ENCODE measurements around the gene CCDC83. TPM values are rescaled to one million over a fixed set of nuclear protein-coding genes. Genes with fewer than 3 reads are reported as not detected.

Gene CCDC83
- total and polyA plus RNA-seq, 2 experiments from 2014 or later = not detected

GRCh38 chr11:85867751-85868150, 12.6 kb downstream of the CCDC83 start:
- ATAC-seq = no peak
- no peaks in the 10 kb centered on the region for H3K9me3 Mint-ChIP-seq
- no peaks in the 10 kb centered on the region for H3K9me2 ChIP-seq (ENCODE audit: insufficient read depth)

More at GRCh38 chr11:85867751-85868150, 12.6 kb downstream of the CCDC83 start:
- H3K36me3 ChIP-seq (ENCODE audit: insufficient read depth) = no peaks in the 10 kb centered on the region
- Mint-ChIP-seq H3K36me3 (ENCODE audit: low read depth) (no peaks in the 10 kb centered on the region), H3K4me3 (no peak overlapping the region), H3K27me3 (ENCODE audit: insufficient read depth, low read depth, poor library complexity) (peaks cover 2% of the 10 kb centered on the region), H3K4me1 (no peaks in the 10 kb centered on the region), H3K27ac (no peak overlapping the region)
- no peak overlapping the region for H3K4me2 ChIP-seq
- no peak overlapping the region for H3K4me3 ChIP-seq
- no peak overlapping the region for H3K27ac ChIP-seq (ENCODE audit: low read depth)
- DNase-seq (ENCODE audit: low spot score) = no peak
- no peaks in the 10 kb centered on the region for H3F3A ChIP-seq (replicated peaks; ENCODE audit: low read depth)
- H2AFZ ChIP-seq = no peak overlapping the region
- H4K20me1 ChIP-seq (replicated peaks; ENCODE audit: insufficient read depth) = no peaks in the 10 kb centered on the region
- H3K27me3 ChIP-seq (ENCODE audit: insufficient read depth) = no peaks in the 10 kb centered on the region
- no peaks in the 10 kb centered on the region for H3K4me1 ChIP-seq (ENCODE audit: insufficient read depth)
- no peak for TF ChIP-seq ETS1 (IDR thresholded peaks at IDR 0.05)
- TF ChIP-seq ZNF331 (CRISPR knock-in tag; IDR thresholded peaks at IDR 0.05; ENCODE audit: low read depth) = no peak
- TF ChIP-seq NANOG (IDR thresholded peaks at IDR 0.05; ENCODE audit: borderline replicate concordance) = no peak
- TF ChIP-seq EZH2 (IDR thresholded peaks at IDR 0.05; ENCODE audit: low read depth, unreplicated experiment) = no peak
- no peak for TF ChIP-seq POLR2AphosphoS5 (IDR thresholded peaks at IDR 0.05; ENCODE audit: low read depth)
- TF ChIP-seq, protein P1, sequence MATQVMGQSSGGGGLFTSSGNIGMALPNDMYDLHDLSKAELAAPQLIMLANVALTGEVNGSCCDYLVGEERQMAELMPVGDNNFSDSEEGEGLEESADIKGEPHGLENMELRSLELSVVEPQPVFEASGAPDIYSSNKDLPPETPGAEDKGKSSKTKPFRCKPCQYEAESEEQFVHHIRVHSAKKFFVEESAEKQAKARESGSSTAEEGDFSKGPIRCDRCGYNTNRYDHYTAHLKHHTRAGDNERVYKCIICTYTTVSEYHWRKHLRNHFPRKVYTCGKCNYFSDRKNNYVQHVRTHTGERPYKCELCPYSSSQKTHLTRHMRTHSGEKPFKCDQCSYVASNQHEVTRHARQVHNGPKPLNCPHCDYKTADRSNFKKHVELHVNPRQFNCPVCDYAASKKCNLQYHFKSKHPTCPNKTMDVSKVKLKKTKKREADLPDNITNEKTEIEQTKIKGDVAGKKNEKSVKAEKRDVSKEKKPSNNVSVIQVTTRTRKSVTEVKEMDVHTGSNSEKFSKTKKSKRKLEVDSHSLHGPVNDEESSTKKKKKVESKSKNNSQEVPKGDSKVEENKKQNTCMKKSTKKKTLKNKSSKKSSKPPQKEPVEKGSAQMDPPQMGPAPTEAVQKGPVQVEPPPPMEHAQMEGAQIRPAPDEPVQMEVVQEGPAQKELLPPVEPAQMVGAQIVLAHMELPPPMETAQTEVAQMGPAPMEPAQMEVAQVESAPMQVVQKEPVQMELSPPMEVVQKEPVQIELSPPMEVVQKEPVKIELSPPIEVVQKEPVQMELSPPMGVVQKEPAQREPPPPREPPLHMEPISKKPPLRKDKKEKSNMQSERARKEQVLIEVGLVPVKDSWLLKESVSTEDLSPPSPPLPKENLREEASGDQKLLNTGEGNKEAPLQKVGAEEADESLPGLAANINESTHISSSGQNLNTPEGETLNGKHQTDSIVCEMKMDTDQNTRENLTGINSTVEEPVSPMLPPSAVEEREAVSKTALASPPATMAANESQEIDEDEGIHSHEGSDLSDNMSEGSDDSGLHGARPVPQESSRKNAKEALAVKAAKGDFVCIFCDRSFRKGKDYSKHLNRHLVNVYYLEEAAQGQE (IDR thresholded peaks at IDR 0.05; ENCODE audit: unreplicated experiment) = no peak
- no peak for TF ChIP-seq ZNF114 (CRISPR knock-in tag; IDR thresholded peaks at IDR 0.05)
- no peak for TF ChIP-seq STAT1 (IDR thresholded peaks at IDR 0.05; ENCODE audit: unreplicated experiment)
- no peak for TF ChIP-seq CTCF (conservative IDR thresholded peaks at IDR 0.05; ENCODE audit: low read depth in 2 of 2)
- TF ChIP-seq JUNB (IDR thresholded peaks at IDR 0.05; ENCODE audit: unreplicated experiment) = no peak
- TF ChIP-seq CREB1 (CRISPR knock-in tag; IDR thresholded peaks at IDR 0.05; ENCODE audit: low read depth) = no peak
- TF ChIP-seq, protein P2, sequence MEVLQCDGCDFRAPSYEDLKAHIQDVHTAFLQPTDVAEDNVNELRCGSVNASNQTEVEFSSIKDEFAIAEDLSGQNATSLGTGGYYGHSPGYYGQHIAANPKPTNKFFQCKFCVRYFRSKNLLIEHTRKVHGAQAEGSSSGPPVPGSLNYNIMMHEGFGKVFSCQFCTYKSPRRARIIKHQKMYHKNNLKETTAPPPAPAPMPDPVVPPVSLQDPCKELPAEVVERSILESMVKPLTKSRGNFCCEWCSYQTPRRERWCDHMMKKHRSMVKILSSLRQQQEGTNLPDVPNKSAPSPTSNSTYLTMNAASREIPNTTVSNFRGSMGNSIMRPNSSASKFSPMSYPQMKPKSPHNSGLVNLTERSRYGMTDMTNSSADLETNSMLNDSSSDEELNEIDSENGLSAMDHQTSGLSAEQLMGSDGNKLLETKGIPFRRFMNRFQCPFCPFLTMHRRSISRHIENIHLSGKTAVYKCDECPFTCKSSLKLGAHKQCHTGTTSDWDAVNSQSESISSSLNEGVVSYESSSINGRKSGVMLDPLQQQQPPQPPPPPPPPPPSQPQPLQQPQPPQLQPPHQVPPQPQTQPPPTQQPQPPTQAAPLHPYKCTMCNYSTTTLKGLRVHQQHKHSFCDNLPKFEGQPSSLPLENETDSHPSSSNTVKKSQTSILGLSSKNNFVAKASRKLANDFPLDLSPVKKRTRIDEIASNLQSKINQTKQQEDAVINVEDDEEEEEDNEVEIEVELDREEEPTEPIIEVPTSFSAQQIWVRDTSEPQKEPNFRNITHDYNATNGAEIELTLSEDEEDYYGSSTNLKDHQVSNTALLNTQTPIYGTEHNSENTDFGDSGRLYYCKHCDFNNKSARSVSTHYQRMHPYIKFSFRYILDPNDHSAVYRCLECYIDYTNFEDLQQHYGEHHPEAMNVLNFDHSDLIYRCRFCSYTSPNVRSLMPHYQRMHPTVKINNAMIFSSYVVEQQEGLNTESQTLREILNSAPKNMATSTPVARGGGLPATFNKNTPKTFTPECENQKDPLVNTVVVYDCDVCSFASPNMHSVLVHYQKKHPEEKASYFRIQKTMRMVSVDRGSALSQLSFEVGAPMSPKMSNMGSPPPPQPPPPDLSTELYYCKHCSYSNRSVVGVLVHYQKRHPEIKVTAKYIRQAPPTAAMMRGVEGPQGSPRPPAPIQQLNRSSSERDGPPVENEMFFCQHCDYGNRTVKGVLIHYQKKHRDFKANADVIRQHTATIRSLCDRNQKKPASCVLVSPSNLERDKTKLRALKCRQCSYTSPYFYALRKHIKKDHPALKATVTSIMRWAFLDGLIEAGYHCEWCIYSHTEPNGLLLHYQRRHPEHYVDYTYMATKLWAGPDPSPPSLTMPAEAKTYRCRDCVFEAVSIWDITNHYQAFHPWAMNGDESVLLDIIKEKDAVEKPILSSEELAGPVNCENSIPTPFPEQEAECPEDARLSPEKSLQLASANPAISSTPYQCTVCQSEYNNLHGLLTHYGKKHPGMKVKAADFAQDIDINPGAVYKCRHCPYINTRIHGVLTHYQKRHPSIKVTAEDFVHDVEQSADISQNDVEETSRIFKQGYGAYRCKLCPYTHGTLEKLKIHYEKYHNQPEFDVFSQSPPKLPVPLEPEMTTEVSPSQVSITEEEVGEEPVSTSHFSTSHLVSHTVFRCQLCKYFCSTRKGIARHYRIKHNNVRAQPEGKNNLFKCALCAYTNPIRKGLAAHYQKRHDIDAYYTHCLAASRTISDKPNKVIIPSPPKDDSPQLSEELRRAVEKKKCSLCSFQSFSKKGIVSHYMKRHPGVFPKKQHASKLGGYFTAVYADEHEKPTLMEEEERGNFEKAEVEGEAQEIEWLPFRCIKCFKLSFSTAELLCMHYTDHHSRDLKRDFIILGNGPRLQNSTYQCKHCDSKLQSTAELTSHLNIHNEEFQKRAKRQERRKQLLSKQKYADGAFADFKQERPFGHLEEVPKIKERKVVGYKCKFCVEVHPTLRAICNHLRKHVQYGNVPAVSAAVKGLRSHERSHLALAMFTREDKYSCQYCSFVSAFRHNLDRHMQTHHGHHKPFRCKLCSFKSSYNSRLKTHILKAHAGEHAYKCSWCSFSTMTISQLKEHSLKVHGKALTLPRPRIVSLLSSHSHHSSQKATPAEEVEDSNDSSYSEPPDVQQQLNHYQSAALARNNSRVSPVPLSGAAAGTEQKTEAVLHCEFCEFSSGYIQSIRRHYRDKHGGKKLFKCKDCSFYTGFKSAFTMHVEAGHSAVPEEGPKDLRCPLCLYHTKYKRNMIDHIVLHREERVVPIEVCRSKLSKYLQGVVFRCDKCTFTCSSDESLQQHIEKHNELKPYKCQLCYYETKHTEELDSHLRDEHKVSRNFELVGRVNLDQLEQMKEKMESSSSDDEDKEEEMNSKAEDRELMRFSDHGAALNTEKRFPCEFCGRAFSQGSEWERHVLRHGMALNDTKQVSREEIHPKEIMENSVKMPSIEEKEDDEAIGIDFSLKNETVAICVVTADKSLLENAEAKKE (CRISPR knock-in tag; IDR thresholded peaks at IDR 0.05) = no peak
- no peak for TF ChIP-seq EZH2phosphoT487 (IDR thresholded peaks at IDR 0.05; ENCODE audit: unreplicated experiment)
- no peaks in the 10 kb centered on the region for H3K79me2 ChIP-seq (replicated peaks; ENCODE audit: insufficient read depth)
